Left lobe of liver (tissue), 2 donors: ENCODE data around the gene FLOT2. TPM values are rescaled to one million over a fixed set of nuclear protein-coding genes. Genes with fewer than 3 reads are reported as not detected.
"Not testable (repeated sequence)": the region's sequence is repeated elsewhere in the genome, so short reads cannot be mapped to it uniquely, and the experiment has no call there.

Experiments
- ATAC-seq: fragments of 200-7000 bp; cut with Tn5 transposase; one replicate; pipeline ENCODE4 v1.9.1; 2020; ENCODE audit warnings: mild to moderate bottlenecking, moderate library complexity
- DNase-seq: peaks from one replicate; pipeline ENCODE4 v3.0.0-alpha.2; 2020; ENCODE audit warnings: low spot score
- total RNA-seq: library from RNA; stranded (reverse); gene quantifications from one replicate; pipeline ENCODE4 v1.2.1, GENCODE V29; 2021
- donor health status: DM: no; HTN: no; CAD: no; lungs with moderate emphysema.
- donor health status: DM: no; HTN: yes; CAD: no.

The FLOT2 gene
- total RNA-seq, 1 donor from 2014 or later: 70.6 TPM

GRCh38 chr17:28917029-28917428, 19.5 kb upstream of the FLOT2 start:
- DNase-seq (no peak), ATAC-seq (no peak)

DNA sequence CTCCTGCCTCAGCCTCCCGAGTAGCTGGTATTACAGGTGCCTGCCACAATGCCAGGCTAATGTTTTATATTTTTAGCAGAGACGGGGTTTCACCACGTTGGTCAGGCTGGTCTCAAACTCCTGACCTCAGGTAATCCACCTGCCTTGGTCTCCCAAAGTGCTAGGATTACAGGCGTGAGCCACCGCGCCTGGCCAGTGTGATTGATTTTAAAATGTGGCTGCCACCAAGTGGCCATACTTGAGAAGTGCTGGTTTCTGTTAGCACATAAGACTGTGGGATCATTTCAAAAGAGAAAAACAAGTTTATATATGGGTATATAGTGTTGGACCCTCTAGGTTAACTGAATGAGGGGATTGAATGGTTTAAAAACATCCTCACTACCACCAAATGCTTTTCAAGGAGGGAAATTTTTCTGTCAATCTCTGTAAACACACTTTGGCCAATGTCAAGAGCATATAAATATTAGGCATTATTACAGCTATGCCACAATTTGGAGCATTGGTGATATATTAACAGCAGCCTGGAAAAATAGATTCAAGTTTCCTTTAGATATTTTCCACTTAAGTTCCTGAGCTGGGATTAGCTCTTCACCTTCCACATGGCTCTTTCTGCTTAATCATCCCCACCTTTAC, 18.9 kb upstream of the FLOT2 start:
- DNase-seq: no peak
- peak; percentile 73 for ATAC-seq

DNA sequence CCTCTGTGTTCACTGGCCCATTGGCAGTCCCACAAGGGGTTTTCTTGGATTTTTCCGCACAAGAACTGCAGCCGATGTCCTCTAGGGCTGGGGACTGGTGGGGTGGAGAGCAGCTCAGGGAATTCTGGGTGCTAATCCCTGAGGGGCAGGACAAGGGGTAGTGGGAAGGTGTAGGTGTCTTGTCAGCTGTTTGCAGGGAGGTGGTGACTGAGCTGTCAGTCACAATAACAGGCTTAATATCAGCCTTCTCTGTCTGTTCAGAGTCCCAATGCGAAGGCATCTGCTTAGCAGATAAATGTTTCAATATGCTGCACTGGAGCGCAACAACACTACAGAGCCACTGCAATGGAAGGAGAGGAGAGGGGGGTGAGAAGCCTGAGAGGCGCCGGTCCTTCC, 15.4 kb upstream of the FLOT2 start:
- DNase-seq: no peak
- ATAC-seq: no peak

DNA sequence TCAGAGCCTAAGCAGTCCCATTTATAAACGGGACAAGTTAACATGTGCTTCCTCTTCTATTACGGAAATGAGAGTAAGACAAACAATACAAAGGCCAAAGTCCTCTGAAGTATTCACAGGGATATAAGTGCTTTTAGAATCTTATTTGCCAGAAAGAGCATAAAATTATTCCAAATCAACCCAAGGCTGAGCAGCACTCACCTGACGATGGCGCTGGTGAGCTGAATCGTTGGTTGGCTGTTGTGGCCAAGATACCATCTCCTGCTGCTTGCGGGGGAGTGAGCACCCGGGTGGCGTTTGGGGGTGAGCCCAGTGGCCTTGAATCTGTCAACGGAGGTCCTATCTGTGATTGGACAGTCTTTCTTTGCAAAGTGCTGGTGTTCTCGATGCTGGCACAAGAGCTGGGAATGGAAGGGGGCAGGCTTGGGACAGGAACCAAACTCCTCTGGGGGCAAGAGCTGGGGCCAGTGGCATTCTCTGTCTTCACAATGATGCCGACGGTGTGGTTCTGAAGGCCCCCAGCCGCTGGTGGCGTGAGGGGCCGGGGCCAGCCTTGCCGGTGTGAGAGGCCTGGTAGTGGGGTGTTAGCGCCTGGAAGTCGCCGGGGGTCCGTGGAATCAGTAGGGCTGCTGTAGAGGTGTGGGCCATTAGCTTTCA, 14.9 kb upstream of the FLOT2 start:
- DNase-seq: no peak
- ATAC-seq: peak; percentile 65

DNA sequence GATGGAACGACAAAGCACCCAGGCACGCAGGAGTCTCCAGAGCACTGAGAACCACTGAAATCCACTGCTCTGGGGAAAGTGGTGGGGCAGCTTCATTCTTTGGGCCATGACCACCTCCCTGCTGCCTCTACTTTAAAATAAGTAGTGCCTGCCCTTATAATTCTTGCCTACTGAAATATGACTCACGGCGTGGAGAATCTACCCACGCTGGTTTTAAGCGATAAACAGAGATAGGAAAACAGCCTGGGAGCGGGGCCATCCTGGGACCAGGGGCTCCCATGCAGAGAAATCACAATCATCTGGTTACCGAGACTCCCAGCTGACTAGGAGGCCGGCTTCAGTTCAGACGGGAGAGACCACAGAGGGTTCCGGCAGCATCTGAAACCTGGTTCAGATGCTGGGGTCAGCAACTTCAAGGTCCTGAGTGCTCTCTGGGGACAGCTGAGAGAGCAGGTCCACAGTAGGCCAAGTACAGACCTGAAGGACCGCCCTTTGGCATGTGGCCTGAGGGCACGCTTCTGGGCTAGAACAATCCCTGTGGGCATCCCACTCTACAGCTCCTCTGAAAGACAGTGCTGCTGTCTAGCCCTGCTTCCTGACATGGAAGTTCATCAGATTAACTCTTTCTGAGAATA, 14.0 kb upstream of the FLOT2 start:
- DNase-seq: no peak
- no peak for ATAC-seq

DNA sequence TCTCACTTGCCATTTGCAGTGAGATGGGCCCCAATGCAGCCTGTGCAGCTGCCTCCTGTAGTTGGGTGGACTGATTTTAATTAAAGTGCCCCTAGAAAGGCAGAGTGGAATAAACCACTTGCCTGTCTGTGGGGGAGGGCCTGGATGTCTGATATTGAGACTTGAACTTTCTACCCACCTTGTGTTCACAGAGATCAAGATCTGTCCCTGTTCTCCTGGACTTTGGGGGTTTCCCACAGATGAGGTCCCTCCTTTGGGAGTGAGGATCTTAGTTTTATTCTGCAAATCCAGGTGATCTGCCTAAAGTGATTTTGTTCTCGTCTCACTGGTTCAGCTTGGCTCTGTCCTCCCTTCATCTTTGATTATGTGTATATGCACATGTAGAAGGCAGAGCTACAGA, 13.0 kb upstream of the FLOT2 start:
- ATAC-seq (no peak), DNase-seq (no peak)

GRCh38 chr17:28908640-28909167, 11.2 kb upstream of the FLOT2 start:
- peak; percentile 54 for ATAC-seq
- no peak for DNase-seq

DNA sequence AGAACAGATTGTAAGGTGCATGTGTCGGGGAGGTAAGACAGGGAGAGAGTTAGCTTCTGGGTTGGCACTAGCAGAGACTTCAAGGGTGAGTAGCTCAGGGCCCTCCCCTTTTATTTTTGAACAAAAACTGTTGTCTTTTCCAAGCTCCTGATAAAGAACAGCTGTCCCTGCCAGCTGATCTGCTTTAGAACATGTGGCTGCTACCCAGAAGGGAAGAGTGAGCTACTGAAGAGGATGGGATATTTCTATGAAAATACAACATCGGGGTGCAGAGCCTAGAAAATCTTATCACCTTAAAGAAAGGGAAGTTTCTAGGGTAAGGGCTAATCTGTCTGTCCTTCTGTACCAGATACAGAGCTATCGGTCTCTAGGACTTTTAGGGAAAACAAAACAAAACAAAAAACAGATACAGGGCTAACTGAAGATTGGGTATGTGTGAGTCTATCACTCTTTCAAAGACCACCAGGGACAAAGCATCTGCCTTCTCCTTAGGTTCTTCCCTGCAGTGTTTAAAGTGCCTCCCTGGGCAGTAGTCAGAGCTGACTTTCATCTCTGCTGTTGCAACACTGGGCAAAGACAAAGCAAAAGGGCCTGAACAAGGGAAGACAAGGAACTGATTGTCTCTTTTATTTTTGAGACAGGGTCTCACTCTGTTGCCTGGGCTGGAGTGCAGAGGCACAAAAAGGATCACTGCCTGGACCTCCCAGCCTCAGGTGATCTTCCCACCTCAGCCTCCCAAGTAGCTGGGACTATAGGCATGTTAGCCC, 10.4 kb upstream of the FLOT2 start:
- no peak for DNase-seq
- ATAC-seq: no peak

DNA sequence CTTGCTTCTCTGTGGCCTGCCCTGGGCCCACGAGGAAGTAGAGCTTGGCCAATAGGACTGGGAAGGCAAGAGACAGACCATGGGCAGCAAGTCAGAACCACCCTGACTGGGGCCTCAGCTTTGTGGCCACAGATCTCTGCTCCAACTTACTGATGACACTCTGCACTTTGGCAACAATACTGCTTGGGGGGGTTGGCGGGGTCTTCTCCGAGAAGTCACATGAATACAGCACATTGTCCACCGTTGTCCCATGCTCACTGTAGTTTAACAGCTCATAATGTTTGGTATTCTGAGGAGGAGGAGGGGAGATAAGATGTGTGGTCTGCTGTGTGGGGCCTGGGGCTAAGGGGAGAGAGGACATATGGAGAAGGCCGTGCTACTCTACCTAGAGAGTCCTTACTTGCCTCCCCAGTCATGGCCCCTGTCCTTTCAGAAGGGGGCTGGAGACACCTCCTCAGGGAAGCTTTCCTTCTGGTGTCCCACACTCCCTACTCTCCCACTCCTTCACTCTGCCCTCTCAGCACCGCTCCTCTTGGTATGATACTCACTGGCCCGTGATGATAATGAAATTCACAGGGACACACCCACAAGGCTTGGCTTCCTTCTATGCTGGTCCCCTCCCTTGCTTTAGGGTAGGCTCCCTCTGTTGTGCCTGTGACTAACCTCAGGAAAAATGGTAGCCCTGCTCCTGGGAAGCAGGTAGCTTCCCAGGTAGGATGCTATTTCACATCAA, 9.3 kb upstream of the FLOT2 start:
- DNase-seq (no peak), ATAC-seq (no peak)

DNA sequence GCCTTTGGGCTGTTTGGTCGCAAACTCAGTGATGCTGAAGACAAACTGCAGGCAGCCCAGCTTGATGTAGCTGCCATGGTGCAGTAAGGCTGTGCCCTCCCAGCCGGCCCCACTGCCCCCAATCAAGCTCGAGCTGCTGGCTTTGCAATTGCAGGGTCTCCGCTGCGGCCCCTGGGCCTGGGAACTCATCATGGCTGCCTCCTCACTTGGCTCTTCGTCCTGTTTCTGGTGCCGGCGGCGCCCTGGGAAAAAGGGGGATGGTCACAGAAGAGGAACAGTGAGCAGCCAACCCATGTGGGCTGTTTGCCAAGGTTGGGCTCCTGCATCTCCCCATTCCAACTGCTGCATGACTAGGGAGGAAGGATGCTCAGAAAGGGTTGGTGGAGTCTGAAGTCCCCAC, 8.7 kb upstream of the FLOT2 start:
- DNase-seq (no peak), ATAC-seq (no peak)

- ATAC-seq (no peak), DNase-seq (no peak)
These were observed 7.3 kb upstream of the FLOT2 start for GRCh38 chr17:28904800-28905199.

- not testable (repeated sequence) for ATAC-seq, DNase-seq
These were observed 6.0 kb upstream of the FLOT2 start for GRCh38 chr17:28903546-28903841.

GRCh38 chr17:28902819-28903545, 5.4 kb upstream of the FLOT2 start, which contains the start of gene DHRS13:
TSS of gene DHRS13 (minus strand) at chr17:28903079. CDS start at chr17:28902944, 135 bp downstream.
- ATAC-seq (peak; percentile 95), DNase-seq (peak; percentile 94)

DNA sequence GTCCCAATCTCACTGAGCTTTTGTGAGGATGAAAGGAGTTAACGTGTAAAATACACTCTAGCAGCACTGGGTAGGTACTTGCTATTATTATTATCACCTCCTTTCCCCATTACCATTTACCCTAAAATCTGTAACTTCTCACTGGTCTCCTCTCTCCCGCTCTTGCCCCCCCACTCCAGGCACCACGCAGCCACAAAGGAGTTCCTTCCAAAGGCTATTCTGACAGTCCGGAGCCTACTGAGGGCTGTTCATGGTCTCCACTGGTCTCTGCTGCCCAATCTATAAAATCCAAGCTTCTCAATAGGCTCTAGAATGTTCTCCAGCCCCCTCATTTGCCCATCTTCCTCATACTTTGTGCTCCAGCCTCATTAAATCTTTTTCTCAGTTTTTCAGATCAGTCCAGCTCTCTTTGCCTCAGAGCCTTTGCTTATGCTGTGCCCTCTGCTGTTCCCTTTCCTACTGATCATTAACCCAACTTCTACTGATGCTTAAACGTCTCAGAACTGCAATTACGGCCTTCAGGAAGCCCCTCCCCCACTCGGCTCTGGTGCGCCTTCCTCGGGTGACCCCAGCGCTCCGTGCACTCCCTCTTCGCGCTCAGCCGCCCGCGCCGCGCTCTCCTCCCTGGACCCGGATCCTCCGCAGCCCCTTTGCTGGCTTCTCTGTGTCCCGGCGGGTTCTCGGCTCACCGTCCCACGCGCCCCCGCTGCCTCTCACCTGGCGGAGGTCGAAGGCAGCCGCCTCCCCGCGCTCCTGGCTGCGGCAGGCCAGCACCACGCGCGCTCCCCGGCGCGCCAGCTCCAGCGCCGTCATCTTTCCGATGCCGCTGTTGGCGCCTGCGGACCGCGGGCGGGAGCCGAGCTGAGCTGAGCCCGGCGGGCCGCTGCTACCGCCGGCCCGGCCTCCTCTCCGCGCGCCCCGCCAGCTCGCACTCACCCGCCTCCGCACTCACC, 4.6 kb upstream of the FLOT2 start:
- ATAC-seq (peak; percentile 65), DNase-seq (peak; percentile 65)

- no peak for DNase-seq
- ATAC-seq: no peak
These were observed 3.6 kb upstream of the FLOT2 start for GRCh38 chr17:28900986-28901726.

DNA sequence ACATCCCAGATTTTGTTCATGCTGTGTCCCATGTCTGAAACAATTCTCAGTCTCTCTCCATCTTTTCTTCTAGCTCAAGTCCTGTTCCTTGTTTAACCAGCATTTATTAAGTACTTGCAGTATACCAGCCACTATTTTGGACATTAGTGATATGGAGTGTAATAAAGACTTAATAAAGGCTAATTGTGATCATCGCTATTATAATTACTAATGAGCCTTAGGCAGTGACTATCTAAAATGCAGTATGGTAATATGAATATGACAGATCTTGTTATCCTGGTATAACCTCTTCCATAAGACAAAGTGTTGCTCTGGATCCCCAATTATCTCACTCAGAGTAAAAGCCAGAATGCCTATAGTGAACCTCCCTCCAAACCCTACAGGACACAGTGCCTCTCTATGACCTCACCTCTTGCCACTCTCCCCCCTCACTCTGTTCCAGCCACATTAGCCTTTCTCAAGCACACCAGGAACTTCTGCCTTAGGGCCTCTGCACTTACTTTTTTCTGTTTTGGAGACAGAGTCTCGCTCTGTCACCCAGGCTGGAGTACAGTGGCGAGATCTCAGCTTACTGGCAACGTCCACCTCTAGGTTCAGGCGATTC, 1.8 kb upstream of the FLOT2 start:
- no peak for ATAC-seq
- DNase-seq: no peak

DNA sequence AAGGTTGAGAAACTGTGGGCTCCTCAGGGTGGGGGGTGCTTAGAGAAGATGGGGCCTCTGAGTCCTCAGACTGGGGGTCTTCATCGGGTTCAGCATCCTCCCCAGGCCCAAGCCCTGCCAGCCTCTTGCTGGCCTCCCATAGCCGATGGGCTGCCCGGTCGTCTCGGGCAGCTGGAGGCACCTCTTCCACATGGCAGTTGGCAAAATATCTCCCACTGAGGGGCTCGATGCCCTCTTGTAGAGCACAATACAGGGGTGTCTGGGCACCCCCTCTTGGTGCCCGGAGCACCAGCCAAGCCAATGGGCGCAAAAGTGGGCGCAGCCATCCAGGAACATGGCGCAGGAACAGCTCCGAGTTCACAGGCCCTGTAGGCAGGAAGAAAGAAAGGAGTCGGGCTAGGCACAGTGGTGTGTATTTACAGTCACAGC, 1.0 kb upstream of the FLOT2 start:
- ATAC-seq (no peak), DNase-seq (no peak)
